Measurements from ENCODE around the gene RPS19BP1.

DNA sequence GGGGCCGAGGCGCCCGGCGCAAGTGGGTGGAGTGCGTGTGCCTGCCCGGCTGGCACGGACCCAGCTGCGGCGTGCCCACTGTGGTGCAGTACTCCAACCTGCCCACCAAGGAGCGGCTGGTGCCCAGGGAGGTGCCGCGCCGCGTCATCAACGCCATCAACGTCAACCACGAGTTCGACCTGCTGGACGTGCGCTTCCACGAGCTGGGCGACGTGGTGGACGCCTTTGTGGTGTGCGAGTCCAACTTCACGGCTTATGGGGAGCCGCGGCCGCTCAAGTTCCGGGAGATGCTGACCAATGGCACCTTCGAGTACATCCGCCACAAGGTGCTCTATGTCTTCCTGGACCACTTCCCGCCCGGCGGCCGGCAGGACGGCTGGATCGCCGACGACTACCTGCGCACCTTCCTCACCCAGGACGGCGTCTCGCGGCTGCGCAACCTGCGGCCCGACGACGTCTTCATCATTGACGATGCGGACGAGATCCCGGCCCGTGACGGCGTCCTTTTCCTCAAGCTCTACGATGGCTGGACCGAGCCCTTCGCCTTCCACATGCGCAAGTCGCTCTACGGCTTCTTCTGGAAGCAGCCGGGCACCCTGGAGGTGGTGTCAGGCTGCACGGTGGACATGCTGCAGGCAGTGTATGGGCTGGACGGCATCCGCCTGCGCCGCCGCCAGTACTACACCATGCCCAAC, 44.6 kb downstream of the RPS19BP1 start:
- TF ChIP-seq CTCF (IDR thresholded peaks at IDR 0.05) (no peak), KDM5A (IDR thresholded peaks at IDR 0.05) (no peak), MYC (IDR thresholded peaks at IDR 0.05; ENCODE audit: borderline replicate concordance, low read length) (no peak), CHD2 (IDR thresholded peaks at IDR 0.05; ENCODE audit: low read length, partially characterized antibody) (no peak), EP300 (IDR thresholded peaks at IDR 0.05) (no peak), SREBF2 (IDR thresholded peaks at IDR 0.05) (no peak)
- TF ChIP-seq, protein P1, sequence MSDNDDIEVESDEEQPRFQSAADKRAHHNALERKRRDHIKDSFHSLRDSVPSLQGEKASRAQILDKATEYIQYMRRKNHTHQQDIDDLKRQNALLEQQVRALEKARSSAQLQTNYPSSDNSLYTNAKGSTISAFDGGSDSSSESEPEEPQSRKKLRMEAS (IDR thresholded peaks at IDR 0.05), result no peak
